Esophagus muscularis mucosa (tissue), 4 donors: ENCODE measurements around the gene SECISBP2.

Source experiments
- CTCF ChIP-seq, 3 experiments: fragments of 200-600 bp in 2 of 3; fragments of 450-650 bp in 1 of 3; sonication (generic) in 2 of 3; IDR thresholded peaks; one replicate each; pipeline ENCODE4 v1.5.1; 2017 to 2019; ENCODE audit warnings: antibody characterized with exemption in 3 of 3, mild to moderate bottlenecking in 2 of 3, moderate library complexity in 1 of 3
- EP300 ChIP-seq: sonication (generic); formaldehyde crosslinking; IDR thresholded peaks from one replicate; pipeline ENCODE4 v1.6.1; 2017; ENCODE audit warnings: antibody characterized with exemption
- POLR2A ChIP-seq: fragments of 450-650 bp; IDR thresholded peaks from one replicate; pipeline ENCODE4 v1.6.1; 2017; ENCODE audit warnings: antibody characterized with exemption, moderate library complexity, mild to moderate bottlenecking, low read depth
- POLR2AphosphoS5 ChIP-seq, 2 donors: sonication (generic); formaldehyde crosslinking; IDR thresholded peaks; one replicate each; pipeline ENCODE4 v1.6.1; 2017; ENCODE audit warnings: antibody characterized with exemption in 2 of 2

DNA sequence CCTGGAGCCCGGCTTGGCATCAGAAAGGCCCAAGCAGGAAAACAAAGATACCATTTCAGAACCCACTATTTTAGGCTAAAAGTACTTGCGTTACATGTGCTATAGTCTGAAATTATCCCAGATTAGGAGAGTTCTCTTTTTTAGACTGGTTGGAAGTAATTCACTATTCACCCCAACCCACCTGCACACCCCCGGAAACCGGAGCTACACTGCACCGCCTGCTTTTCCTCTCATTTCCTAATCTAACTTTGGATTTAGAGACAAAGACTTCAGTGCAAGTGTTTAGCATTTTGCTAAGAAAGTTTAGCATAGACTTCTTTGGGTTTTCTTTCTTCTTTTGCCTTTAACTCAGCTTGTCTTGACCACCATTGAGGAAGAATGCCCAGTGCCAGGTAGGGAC lies 79.2 kb downstream of the SECISBP2 start:
- no peak for TF ChIP-seq EP300
- no peak for TF ChIP-seq CTCF (IDR thresholded peaks at IDR 0.05)
- TF ChIP-seq POLR2A = no peak
- no peak for TF ChIP-seq POLR2AphosphoS5 (IDR thresholded peaks at IDR 0.05)
